Stimulated activated naive CD4-positive, alpha-beta T cell (primary cell): ENCODE results near the gene PTPRT.
"Not testable (repeated sequence)": the region's sequence is repeated elsewhere in the genome, so short reads cannot be mapped to it uniquely, and the experiment has no call there.

Source experiments
- DNase-seq, 6 experiments: peaks; one replicate each; lab custom pipeline; 2025; lab: John Stamatoyannopoulos, UW

The PTPRT gene

GRCh38 chr20:42910808-42911207 is 278.9 kb downstream of the PTPRT start:
- not testable (repeated sequence) for DNase-seq

GRCh38 chr20:42907730-42908129 is 282.0 kb downstream of the PTPRT start:
- DNase-seq = no peak

- DNase-seq = no peak
Observed at GRCh38 chr20:42906120-42906519, 283.6 kb downstream of the PTPRT start.

GRCh38 chr20:42902509-42902908 is 287.2 kb downstream of the PTPRT start:
- DNase-seq = no peak

GRCh38 chr20:42901689-42902440 is 287.8 kb downstream of the PTPRT start:
- no peak for DNase-seq

GRCh38 chr20:42900764-42901163 is 288.9 kb downstream of the PTPRT start:
- DNase-seq = not testable (repeated sequence)

GRCh38 chr20:42895020-42895419 is 294.7 kb downstream of the PTPRT start:
- no peak for DNase-seq

- no peak for DNase-seq
Observed at GRCh38 chr20:42894483-42894882, 295.2 kb downstream of the PTPRT start.

GRCh38 chr20:42889517-42889916 is 300.2 kb downstream of the PTPRT start:
- no peak for DNase-seq

GRCh38 chr20:42887281-42887680 is 302.4 kb downstream of the PTPRT start:
- DNase-seq = no peak

GRCh38 chr20:42886801-42887200 is 302.9 kb downstream of the PTPRT start:
- no peak for DNase-seq

GRCh38 chr20:42886046-42886445 is 303.7 kb downstream of the PTPRT start:
- no peak for DNase-seq

- DNase-seq = no peak
Observed at GRCh38 chr20:42875581-42875980, 314.1 kb downstream of the PTPRT start.

- DNase-seq = no peak
Observed at GRCh38 chr20:42873259-42873658, 316.4 kb downstream of the PTPRT start.

GRCh38 chr20:42864116-42864515 is 325.6 kb downstream of the PTPRT start:
- no peak for DNase-seq

- no peak for DNase-seq
Observed at GRCh38 chr20:42862446-42862845, 327.3 kb downstream of the PTPRT start.

GRCh38 chr20:42857446-42857845 is 332.3 kb downstream of the PTPRT start:
- no peak for DNase-seq

- DNase-seq = no peak
Observed at GRCh38 chr20:42855896-42856295, 333.8 kb downstream of the PTPRT start.

GRCh38 chr20:42852691-42853090 is 337.0 kb downstream of the PTPRT start:
- DNase-seq = no peak

GRCh38 chr20:42846784-42847490 is 342.8 kb downstream of the PTPRT start:
- DNase-seq = no peak

GRCh38 chr20:42844751-42845150 is 345.0 kb downstream of the PTPRT start:
- DNase-seq = no peak

GRCh38 chr20:42837456-42837855 is 352.2 kb downstream of the PTPRT start:
- no peak for DNase-seq

- DNase-seq = no peak
Observed at GRCh38 chr20:42836339-42836738, 353.4 kb downstream of the PTPRT start.

GRCh38 chr20:42807876-42808275 is 381.8 kb downstream of the PTPRT start:
- no peak for DNase-seq
